OCI-LY1 (cell line): Measurements from ENCODE around the gene CHST8.

Source experiments
- H2AFZ ChIP-seq: fragments of 200-600 bp; sonication (generic), shearing (Covaris generic); 2 replicates; pipeline ENCODE4 v1.6.0; 2014; ENCODE audit warnings: antibody characterized with exemption, mild to moderate bottlenecking, low read length
- H3F3A ChIP-seq: fragments of 200-600 bp; sonication (generic), shearing (Covaris generic); 2 replicates; pipeline ENCODE4 v1.6.0; 2014; ENCODE audit warnings: mild to moderate bottlenecking, antibody characterized with exemption, low read length, moderate library complexity; ENCODE audit not compliant: insufficient read depth
- H3K27ac ChIP-seq: fragments of 200-600 bp; sonication (generic); 2 replicates; pipeline ENCODE4 v1.5.1; 2014; ENCODE audit warnings: low read length, mixed run types, mild to moderate bottlenecking, low read depth; ENCODE audit not compliant: poor library complexity, severe bottlenecking
- H3K27me3 ChIP-seq: fragments of 200-600 bp; sonication (generic); 2 replicates; pipeline ENCODE4 v1.6.0; 2014; ENCODE audit warnings: antibody characterized with exemption, mild to moderate bottlenecking, low read length, moderate library complexity; ENCODE audit not compliant: insufficient read depth
- H3K36me3 ChIP-seq: fragments of 200-600 bp; sonication (generic); 2 replicates; pipeline ENCODE4 v1.6.1; 2014; ENCODE audit warnings: mild to moderate bottlenecking, antibody characterized with exemption, low read length, moderate library complexity, mixed read lengths; ENCODE audit not compliant: insufficient read depth
- H3K4me1 ChIP-seq: fragments of 200-600 bp; sonication (generic); 2 replicates; pipeline ENCODE4 v1.5.1; 2014; ENCODE audit warnings: mild to moderate bottlenecking, low read length, moderate library complexity; ENCODE audit not compliant: insufficient read depth, severe bottlenecking
- H3K4me2 ChIP-seq: fragments of 200-600 bp; sonication (generic), shearing (Covaris generic); 2 replicates; pipeline ENCODE4 v1.6.1; 2014; ENCODE audit warnings: low read length
- H3K4me3 ChIP-seq: fragments of 200-600 bp; sonication (generic); 2 replicates; pipeline ENCODE4 v1.5.1; 2014; ENCODE audit warnings: low read length, low read depth, mild to moderate bottlenecking, mixed read lengths; ENCODE audit not compliant: poor library complexity, severe bottlenecking
- H3K79me2 ChIP-seq: fragments of 200-600 bp; shearing (Covaris generic); 2 replicates; pipeline ENCODE4 v1.6.1; 2016; ENCODE audit warnings: mixed run types, low read length, mixed read lengths; ENCODE audit not compliant: insufficient read depth
- H3K9ac ChIP-seq: fragments of 200-600 bp; sonication (generic), shearing (Covaris generic); 2 replicates; pipeline ENCODE4 v1.6.1; 2014; ENCODE audit warnings: mild to moderate bottlenecking, low read length, mixed read lengths
- H3K9me2 ChIP-seq: fragments of 200-600 bp; sonication (generic), shearing (Covaris generic); 2 replicates; pipeline ENCODE4 v1.6.1; 2014; ENCODE audit warnings: low read depth, mild to moderate bottlenecking, low read length, mixed read lengths
- H3K9me3 ChIP-seq: fragments of 200-600 bp; shearing (Covaris generic); 2 replicates; pipeline ENCODE4 v1.6.1; 2014; ENCODE audit warnings: low read length, mixed read lengths
- H4K20me1 ChIP-seq: fragments of 200-600 bp; sonication (generic), shearing (Covaris generic); 2 replicates; pipeline ENCODE4 v1.6.0; 2016; ENCODE audit warnings: mild to moderate bottlenecking, low read length; ENCODE audit not compliant: insufficient read depth
- CTCF ChIP-seq: fragments of 200-600 bp; sonication (generic), shearing (Covaris generic); IDR thresholded peaks from 2 replicates; pipeline ENCODE4 v1.5.1; 2017; ENCODE audit warnings: mild to moderate bottlenecking, antibody characterized with exemption, low read length, moderate library complexity, mixed read lengths
- EZH2 ChIP-seq: fragments of 200-600 bp; sonication (generic), shearing (Covaris generic); IDR thresholded peaks from 2 replicates; pipeline ENCODE4 v1.8.0; 2017; ENCODE audit warnings: borderline replicate concordance, mixed run types, mild to moderate bottlenecking, antibody characterized with exemption, low read length, moderate library complexity, mixed read lengths

The CHST8 gene

GRCh38 chr19:33640773-33641172, 19.0 kb downstream of the CHST8 start:
- Histone ChIP-seq H3F3A (no peaks in the 10 kb centered on the region), H3K9ac (no peak overlapping the region), H3K36me3 (no peaks in the 10 kb centered on the region), H3K79me2 (no peaks in the 10 kb centered on the region), H3K9me2 (no peaks in the 10 kb centered on the region), H3K4me2 (no peak overlapping the region), H4K20me1 (no peaks in the 10 kb centered on the region), H3K4me3 (no peak overlapping the region), H3K27me3 (no peaks in the 10 kb centered on the region), H3K4me1 (no peaks in the 10 kb centered on the region), H3K9me3 (no peaks in the 10 kb centered on the region), H3K27ac (no peak overlapping the region), H2AFZ (no peak overlapping the region)
- TF ChIP-seq CTCF (no peak), EZH2 (no peak)

GRCh38 chr19:33641261-33641660, 19.5 kb downstream of the CHST8 start:
- Histone ChIP-seq H2AFZ (no peak overlapping the region), H3K36me3 (no peaks in the 10 kb centered on the region), H3F3A (no peaks in the 10 kb centered on the region), H3K9me2 (no peaks in the 10 kb centered on the region), H3K4me3 (no peak overlapping the region), H3K27me3 (no peaks in the 10 kb centered on the region), H3K9ac (no peak overlapping the region), H3K9me3 (no peaks in the 10 kb centered on the region), H3K4me2 (no peak overlapping the region), H3K27ac (no peak overlapping the region), H3K4me1 (no peaks in the 10 kb centered on the region), H3K79me2 (no peaks in the 10 kb centered on the region), H4K20me1 (no peaks in the 10 kb centered on the region)
- TF ChIP-seq CTCF (no peak), EZH2 (no peak)

- no peaks in the 10 kb centered on the region for H3K27me3 ChIP-seq
Measured at GRCh38 chr19:33641956-33642498, 20.3 kb downstream of the CHST8 start.

More at GRCh38 chr19:33641956-33642498, 20.3 kb downstream of the CHST8 start:
- Histone ChIP-seq H3F3A (no peaks in the 10 kb centered on the region), H3K4me3 (no peak overlapping the region), H2AFZ (no peak overlapping the region), H3K9me2 (no peaks in the 10 kb centered on the region), H3K4me1 (no peaks in the 10 kb centered on the region), H3K79me2 (no peaks in the 10 kb centered on the region), H3K9me3 (no peaks in the 10 kb centered on the region), H3K27ac (no peak overlapping the region), H3K4me2 (no peak overlapping the region), H3K9ac (no peak overlapping the region), H4K20me1 (no peaks in the 10 kb centered on the region), H3K36me3 (no peaks in the 10 kb centered on the region)
- TF ChIP-seq CTCF (no peak), EZH2 (no peak)
